ENCODE results near the gene IFITM1. TPM values are rescaled to one million over a fixed set of nuclear protein-coding genes. Genes with fewer than 3 reads are reported as not detected.
"Not testable (repeated sequence)": the region's sequence is repeated elsewhere in the genome, so short reads cannot be mapped to it uniquely, and the experiment has no call there.

Gene IFITM1
- polyA plus RNA-seq, 1 experiment: 660 TPM

DNA sequence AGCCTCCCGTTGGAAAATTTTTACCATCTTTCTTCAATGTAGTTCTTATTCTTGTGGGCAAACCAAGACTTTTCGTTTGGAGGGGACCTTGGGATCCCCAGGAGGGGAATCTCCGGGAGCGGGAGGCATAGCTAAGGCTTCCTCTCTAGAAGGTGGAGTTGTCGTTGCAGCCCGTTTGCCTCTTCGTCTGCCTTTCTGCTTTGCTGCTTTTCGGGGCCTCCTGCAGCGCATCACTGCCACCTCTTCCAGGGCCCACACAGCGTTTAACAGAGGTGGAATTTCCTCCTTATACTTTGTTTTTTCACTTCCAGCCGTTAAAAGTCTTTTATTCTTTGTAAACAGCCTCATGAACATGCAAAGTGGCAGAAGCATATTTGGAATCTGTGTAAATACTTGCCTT lies 10.3 kb downstream of the IFITM1 start:
- no peaks in the 10 kb centered on the region for H3K27me3 ChIP-seq (ENCODE audit: control insufficient read depth, insufficient read depth, low read length)
- ChIA-PET CTCF (interaction anchor here (1.4 kb wide), 1 partner anchor 9 kb away, joined by 3 read pairs; no protein-coding TSS in a partner anchor), POLR2A (no interaction called here)
- no peak for DNase-seq (ENCODE audit: low read depth)
- TF ChIP-seq, protein P1, sequence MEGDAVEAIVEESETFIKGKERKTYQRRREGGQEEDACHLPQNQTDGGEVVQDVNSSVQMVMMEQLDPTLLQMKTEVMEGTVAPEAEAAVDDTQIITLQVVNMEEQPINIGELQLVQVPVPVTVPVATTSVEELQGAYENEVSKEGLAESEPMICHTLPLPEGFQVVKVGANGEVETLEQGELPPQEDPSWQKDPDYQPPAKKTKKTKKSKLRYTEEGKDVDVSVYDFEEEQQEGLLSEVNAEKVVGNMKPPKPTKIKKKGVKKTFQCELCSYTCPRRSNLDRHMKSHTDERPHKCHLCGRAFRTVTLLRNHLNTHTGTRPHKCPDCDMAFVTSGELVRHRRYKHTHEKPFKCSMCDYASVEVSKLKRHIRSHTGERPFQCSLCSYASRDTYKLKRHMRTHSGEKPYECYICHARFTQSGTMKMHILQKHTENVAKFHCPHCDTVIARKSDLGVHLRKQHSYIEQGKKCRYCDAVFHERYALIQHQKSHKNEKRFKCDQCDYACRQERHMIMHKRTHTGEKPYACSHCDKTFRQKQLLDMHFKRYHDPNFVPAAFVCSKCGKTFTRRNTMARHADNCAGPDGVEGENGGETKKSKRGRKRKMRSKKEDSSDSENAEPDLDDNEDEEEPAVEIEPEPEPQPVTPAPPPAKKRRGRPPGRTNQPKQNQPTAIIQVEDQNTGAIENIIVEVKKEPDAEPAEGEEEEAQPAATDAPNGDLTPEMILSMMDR (IDR thresholded peaks at IDR 0.05; ENCODE audit: insufficient read depth, low read depth, low read length): no peak
- H3K4me3 ChIP-seq (ENCODE audit: low read depth, low read length): no peak overlapping the region
- H3K36me3 ChIP-seq (ENCODE audit: control insufficient read depth, insufficient read depth, low read length): 0 out of 2 replicates have a peak, but pooled peaks cover 2% of the 10 kb centered on the region

DNA sequence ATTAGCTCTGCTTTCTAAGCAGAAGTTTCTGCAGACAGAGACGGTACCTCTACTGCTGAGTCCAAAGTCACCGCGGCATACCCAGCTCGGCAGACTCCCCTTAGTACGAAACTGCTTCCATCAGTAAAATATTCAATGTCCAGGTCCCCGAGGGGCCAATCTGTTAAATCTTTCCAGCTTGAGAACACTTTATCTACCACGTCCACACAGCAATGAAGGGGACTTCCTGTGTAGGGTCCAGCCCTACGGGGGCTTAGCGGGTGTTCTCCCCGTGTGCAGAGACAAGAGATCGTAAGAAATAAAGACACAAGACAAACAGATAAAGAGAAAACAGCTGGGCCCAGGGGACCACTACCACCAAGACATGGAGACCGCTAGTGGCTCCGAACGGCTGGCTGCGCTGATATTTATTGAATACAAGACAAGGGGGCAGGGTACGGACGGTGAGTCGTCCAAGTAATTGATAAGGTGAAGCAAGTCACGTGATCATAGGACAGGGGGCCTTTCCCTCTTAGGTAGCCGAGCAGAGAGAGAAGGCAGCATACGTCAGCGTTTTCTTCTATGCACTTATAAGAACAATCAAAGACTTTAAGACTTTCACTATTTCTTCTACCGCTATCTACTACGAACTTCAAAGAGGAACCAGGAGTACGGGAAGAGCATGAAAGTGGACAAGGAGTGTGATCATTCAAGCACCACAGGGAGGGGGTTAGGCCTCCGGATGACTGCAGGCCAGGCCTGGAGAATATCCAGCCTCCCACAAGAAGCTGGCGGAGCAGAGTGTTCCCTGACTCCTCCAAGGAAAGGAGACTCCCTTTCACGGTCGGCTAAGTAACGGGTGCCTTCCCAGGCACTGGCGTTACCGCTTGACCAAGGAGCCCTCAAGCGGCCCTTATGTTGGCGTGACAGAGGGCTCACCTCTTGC lies 11.0 kb downstream of the IFITM1 start:
- CTCF ChIA-PET: interaction anchor here (0.6 to 1.4 kb wide), 2 partner anchors 8 to 27 kb away, joined by 3 read pairs; no protein-coding TSS in a partner anchor
- H3K27me3 ChIP-seq (ENCODE audit: control insufficient read depth, insufficient read depth, low read length); H3K4me3 ChIP-seq (ENCODE audit: low read depth, low read length); DNase-seq (ENCODE audit: low read depth); H3K36me3 ChIP-seq (ENCODE audit: control insufficient read depth, insufficient read depth, low read length); POLR2A ChIA-PET: not testable (repeated sequence)

DNA sequence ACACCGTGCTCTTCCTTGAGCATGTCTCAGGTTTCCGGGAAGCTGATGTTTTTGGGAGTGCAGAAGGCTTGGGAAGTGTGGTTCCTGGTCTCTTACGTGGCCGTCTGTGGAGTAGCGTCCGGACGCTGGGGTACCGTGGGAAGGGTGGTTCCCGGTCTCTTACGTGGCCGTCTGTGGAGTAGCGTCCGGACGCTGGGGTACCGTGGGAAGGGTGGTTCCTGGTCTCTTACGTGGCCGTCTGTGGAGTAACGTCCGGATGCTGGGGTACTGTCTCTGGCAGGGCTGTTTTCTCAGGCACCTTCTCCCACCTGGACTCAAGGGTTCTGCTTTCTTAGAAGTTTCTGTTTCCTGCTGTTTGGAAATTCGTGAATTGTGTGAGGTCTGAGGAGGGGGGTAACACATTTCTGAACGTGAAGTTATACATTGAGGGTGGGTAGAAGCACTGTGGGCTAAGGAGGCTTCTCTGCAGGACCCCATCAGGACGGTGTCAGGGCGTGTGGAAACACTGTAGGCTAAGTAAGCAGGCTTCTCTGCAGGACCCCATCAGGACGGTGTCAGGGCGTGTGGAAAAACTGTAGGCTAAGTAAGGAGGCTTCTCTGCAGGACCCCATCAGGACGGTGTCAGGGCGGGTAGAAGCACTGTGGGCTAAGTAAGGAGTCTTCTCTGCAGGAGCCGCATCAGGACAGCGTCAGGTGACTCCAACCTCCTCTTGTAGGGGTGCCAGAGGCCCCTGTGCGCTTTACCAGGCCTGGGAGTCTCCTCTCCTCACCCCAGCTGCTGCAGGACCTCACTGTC lies 12.2 kb downstream of the IFITM1 start:
- H3K4me3 ChIP-seq (ENCODE audit: low read depth, low read length): no peak overlapping the region
- POLR2A ChIA-PET: interaction anchor here (0.6 kb wide), 1 partner anchor 18 kb away, joined by 3 read pairs; the partner anchor contains the start of gene IFITM2
- DNase-seq (ENCODE audit: low read depth): no peak
- no peaks in the 10 kb centered on the region for H3K36me3 ChIP-seq (ENCODE audit: control insufficient read depth, insufficient read depth, low read length)
- no peaks in the 10 kb centered on the region for H3K27me3 ChIP-seq (ENCODE audit: control insufficient read depth, insufficient read depth, low read length)
- CTCF ChIA-PET: no interaction called here
- TF ChIP-seq, protein P1 (IDR thresholded peaks at IDR 0.05; ENCODE audit: insufficient read depth, low read depth, low read length): no peak

DNA sequence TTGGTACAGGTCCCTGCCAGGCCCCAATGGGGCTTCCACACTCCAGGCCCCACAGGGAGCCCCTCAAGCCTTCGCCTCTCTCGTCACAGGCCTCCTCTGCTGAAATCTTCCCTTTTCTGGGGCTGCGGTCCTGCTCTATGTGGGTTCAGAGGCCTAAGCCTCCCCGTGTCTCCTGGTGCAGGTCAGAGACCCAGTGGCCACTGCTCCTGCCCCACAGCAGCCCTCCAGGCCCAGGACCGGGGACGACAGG lies 12.7 kb downstream of the IFITM1 start:
- TF ChIP-seq, protein P1 (IDR thresholded peaks at IDR 0.05; ENCODE audit: insufficient read depth, low read depth, low read length): no peak
- CTCF ChIA-PET: interaction anchor here (1.1 kb wide), 1 partner anchor 9 kb away, joined by 5 read pairs; no protein-coding TSS in a partner anchor

DNA sequence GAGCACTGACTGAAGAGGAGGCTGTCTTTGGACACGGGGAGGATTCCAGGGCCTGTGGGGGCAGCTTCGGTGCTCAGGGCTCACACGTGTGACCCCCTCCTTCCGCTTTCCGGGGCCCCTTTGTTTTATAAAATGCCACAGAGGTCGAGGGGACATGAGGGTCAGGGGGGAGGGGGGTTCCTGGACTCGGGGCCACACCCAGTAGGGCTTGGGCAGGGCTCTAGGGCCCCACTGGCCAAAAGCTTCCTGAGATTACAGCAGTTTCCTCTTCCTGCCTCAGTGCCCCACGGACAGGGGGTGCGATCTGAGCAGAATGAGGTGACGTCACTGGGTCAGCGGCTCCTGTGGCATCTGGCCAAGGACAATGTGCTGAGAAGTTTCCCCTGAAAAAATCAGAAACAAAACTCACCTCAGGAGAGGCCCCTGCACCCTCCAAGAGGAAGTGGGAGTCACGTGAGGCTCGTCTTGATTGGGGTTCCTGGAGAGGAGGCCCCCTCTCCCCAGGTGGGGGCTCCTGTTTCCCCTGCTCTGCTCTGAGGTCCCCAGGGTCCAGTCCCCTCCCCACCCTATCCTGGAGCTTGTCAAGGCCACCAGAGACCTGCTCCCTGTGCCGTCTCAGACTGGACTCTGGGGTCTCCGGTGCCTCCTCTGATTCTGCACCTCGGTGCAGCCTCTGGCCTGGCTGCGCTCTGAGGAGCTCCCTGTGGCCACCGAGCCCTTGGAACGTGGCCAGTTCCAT lies 13.2 kb downstream of the IFITM1 start:
- ChIA-PET CTCF (interaction anchor here (0.7 to 1.1 kb wide), 3 partner anchors 10 to 16 kb away, joined by 3 to 5 read pairs (median 4); no protein-coding TSS in a partner anchor), POLR2A (interaction anchor here (0.6 kb wide), 1 partner anchor 19 kb away, joined by 3 read pairs; the partner anchor contains the start of gene IFITM2)
- Histone ChIP-seq H3K4me3 (ENCODE audit: low read depth, low read length) (no peak overlapping the region), H3K27me3 (ENCODE audit: control insufficient read depth, insufficient read depth, low read length) (no peaks in the 10 kb centered on the region), H3K36me3 (ENCODE audit: control insufficient read depth, insufficient read depth, low read length) (no peaks in the 10 kb centered on the region)
- TF ChIP-seq, protein P1 (IDR thresholded peaks at IDR 0.05; ENCODE audit: insufficient read depth, low read depth, low read length): no peak
- DNase-seq (ENCODE audit: low read depth): no peak

More for the DNA sequence above, 12.7 kb downstream of the IFITM1 start:
- POLR2A ChIA-PET: interaction anchor here (0.6 kb wide), 1 partner anchor 19 kb away, joined by 3 read pairs; the partner anchor contains the start of gene IFITM2
- H3K27me3 ChIP-seq (ENCODE audit: control insufficient read depth, insufficient read depth, low read length): no peaks in the 10 kb centered on the region
- no peak for DNase-seq (ENCODE audit: low read depth)
- H3K36me3 ChIP-seq (ENCODE audit: control insufficient read depth, insufficient read depth, low read length): no peaks in the 10 kb centered on the region
- H3K4me3 ChIP-seq (ENCODE audit: low read depth, low read length): no peak overlapping the region

All from BJ (cell line).